WTC11 (cell line): ENCODE measurements around the gene ULK4. TPM values are rescaled to one million over a fixed set of nuclear protein-coding genes. Genes with fewer than 3 reads are reported as not detected.

Experiments used
- ATAC-seq: fragments of 200-7000 bp; cut with Tn5 transposase; 2 replicates; pipeline ENCODE4 v1.10.0; 2021; ENCODE audit warnings: mild to moderate bottlenecking, moderate library complexity
- CTCF ChIA-PET: fragments of 300-600 bp; sonication (Branson Sonifier 250); formaldehyde crosslinking; loops from one replicate; lab custom pipeline; 2021; ENCODE audit warnings: antibody characterized with exemption; lab: Charles Lee
- POLR2A ChIA-PET: fragments of 350-600 bp; sonication (Branson Sonifier 250); formaldehyde crosslinking; loops from one replicate; lab custom pipeline; 2021; ENCODE audit warnings: antibody characterized with exemption; lab: Charles Lee
- DNase-seq: peaks from one replicate; pipeline ENCODE4 v3.0.0; 2021; ENCODE audit warnings: low spot score
- H3K27ac Mint-ChIP-seq: 2 replicates; pipeline ENCODE4 v1.8.0; 2021; ENCODE audit warnings: mixed read lengths
- H3K27me3 Mint-ChIP-seq: 2 replicates; pipeline ENCODE4 v1.8.0; 2021; ENCODE audit warnings: low read depth, mild to moderate bottlenecking, moderate library complexity, mixed read lengths
- H3K36me3 Mint-ChIP-seq: 2 replicates; pipeline ENCODE4 v1.8.0; 2021; ENCODE audit warnings: mixed read lengths
- H3K4me1 Mint-ChIP-seq: 2 replicates; pipeline ENCODE4 v1.8.0; 2022; ENCODE audit warnings: mixed read lengths
- H3K4me3 Mint-ChIP-seq: 2 replicates; pipeline ENCODE4 v1.8.0; 2021; ENCODE audit warnings: mild to moderate bottlenecking, moderate library complexity, mixed read lengths
- H3K9me3 Mint-ChIP-seq: 2 replicates; pipeline ENCODE4 v1.8.0; 2021; ENCODE audit warnings: mixed read lengths
- AR ChIP-seq: fragments of 250-450 bp; sonication (Bioruptor Pico); IDR thresholded peaks from 2 replicates; pipeline ENCODE4 v1.9.0; 2021; ENCODE audit warnings: mild to moderate bottlenecking
- CREB1 ChIP-seq: sonication (generic); formaldehyde crosslinking; IDR thresholded peaks from 2 replicates; pipeline ENCODE4 v1.8.0; 2023; ENCODE audit warnings: mild to moderate bottlenecking, missing genetic modification reagents
- CREM ChIP-seq: sonication (generic); formaldehyde crosslinking; IDR thresholded peaks from 2 replicates; pipeline ENCODE4 v1.8.1; 2022; ENCODE audit warnings: mild to moderate bottlenecking, missing genetic modification reagents, moderate library complexity
- E2F1 ChIP-seq: sonication (generic); formaldehyde crosslinking; IDR thresholded peaks from 2 replicates; pipeline ENCODE4 v1.8.0; 2022; ENCODE audit warnings: mild to moderate bottlenecking, missing genetic modification reagents
- ERG ChIP-seq: fragments of 250-450 bp; sonication (Bioruptor Pico); IDR thresholded peaks from 2 replicates; pipeline ENCODE4 v1.8.0; 2021; ENCODE audit warnings: mild to moderate bottlenecking
- GABPB1 ChIP-seq: sonication (generic); formaldehyde crosslinking; IDR thresholded peaks from 2 replicates; pipeline ENCODE4 v1.8.1; 2023; ENCODE audit warnings: mild to moderate bottlenecking, missing genetic modification reagents
- GRHL2 ChIP-seq: fragments of 250-450 bp; sonication (Bioruptor Pico); IDR thresholded peaks from 2 replicates; pipeline ENCODE4 v1.8.0; 2022; ENCODE audit warnings: mild to moderate bottlenecking, moderate library complexity; ENCODE audit not compliant: insufficient replicate concordance, severe bottlenecking
- HMGXB4 ChIP-seq: sonication (generic); formaldehyde crosslinking; IDR thresholded peaks from 2 replicates; pipeline ENCODE4 v1.8.1; 2023; ENCODE audit warnings: mild to moderate bottlenecking, moderate library complexity, missing genetic modification reagents
- IRF2 ChIP-seq: sonication (generic); formaldehyde crosslinking; IDR thresholded peaks from 2 replicates; pipeline ENCODE4 v1.8.0; 2022; ENCODE audit warnings: low read depth, missing genetic modification reagents, borderline replicate concordance
- JUN ChIP-seq: sonication (generic); formaldehyde crosslinking; IDR thresholded peaks from 2 replicates; pipeline ENCODE4 v1.8.0; 2023; ENCODE audit warnings: mild to moderate bottlenecking, missing genetic modification reagents
- MYBL2 ChIP-seq: sonication (generic); formaldehyde crosslinking; IDR thresholded peaks from 2 replicates; pipeline ENCODE4 v1.8.1; 2023; ENCODE audit warnings: mild to moderate bottlenecking, moderate library complexity, missing genetic modification reagents
- NFYB ChIP-seq: sonication (generic); formaldehyde crosslinking; conservative IDR thresholded peaks from 2 replicates; pipeline ENCODE4 v1.8.0; 2022; ENCODE audit warnings: low read depth, missing genetic modification reagents
- PRDM15 ChIP-seq: sonication (generic); formaldehyde crosslinking; IDR thresholded peaks from 2 replicates; pipeline ENCODE4 v1.8.0; 2022; ENCODE audit warnings: missing genetic modification reagents
- SMAD4 ChIP-seq: sonication (generic); formaldehyde crosslinking; IDR thresholded peaks from 2 replicates; pipeline ENCODE4 v1.8.0; 2022; ENCODE audit warnings: mild to moderate bottlenecking, missing genetic modification reagents
- ZBTB21 ChIP-seq: sonication (generic); formaldehyde crosslinking; IDR thresholded peaks from 2 replicates; pipeline ENCODE4 v1.8.1; 2023; ENCODE audit warnings: mild to moderate bottlenecking, missing genetic modification reagents, borderline replicate concordance
- ZBTB43 ChIP-seq: sonication (generic); formaldehyde crosslinking; IDR thresholded peaks from 2 replicates; pipeline ENCODE4 v1.8.1; 2023; ENCODE audit warnings: mild to moderate bottlenecking, missing genetic modification reagents
- ZNF121 ChIP-seq: sonication (generic); formaldehyde crosslinking; IDR thresholded peaks from 2 replicates; pipeline ENCODE4 v1.8.0; 2023; ENCODE audit warnings: missing genetic modification reagents
- ZNF396 ChIP-seq: fragments of 250-450 bp; sonication (Bioruptor Pico); IDR thresholded peaks from 2 replicates; pipeline ENCODE4 v1.8.0; 2021; ENCODE audit warnings: mild to moderate bottlenecking, moderate library complexity, borderline replicate concordance
- total RNA-seq: library from RNA; stranded (reverse); gene quantifications from 3 replicates; pipeline ENCODE4 v1.2.3, GENCODE V29; 2021

ULK4 gene
- total RNA-seq, 1 experiment from 2014 or later, result 9.2 TPM

GRCh38 chr3:41933154-41933676 lies 28.7 kb downstream of the ULK4 start (continued):
- no peak for TF ChIP-seq HMGXB4 (CRISPR knock-in tag)
- no peak for TF ChIP-seq GABPB1 (CRISPR knock-in tag)
- no peak for TF ChIP-seq IRF2 (CRISPR knock-in tag)
- no peak for TF ChIP-seq SMAD4
- TF ChIP-seq MYBL2, result no peak
- TF ChIP-seq AR (CRISPR knock-in tag), result no peak
- TF ChIP-seq ZBTB21 (CRISPR knock-in tag), result no peak
- TF ChIP-seq CREM (CRISPR knock-in tag), result no peak
- TF ChIP-seq ZNF121 (CRISPR knock-in tag), result no peak
- no peak for TF ChIP-seq NFYB

GRCh38 chr3:41932464-41932863 lies 29.4 kb downstream of the ULK4 start:
- no peak overlapping the region for H3K27ac Mint-ChIP-seq
- H3K4me3 Mint-ChIP-seq, result no peak overlapping the region
- TF ChIP-seq CREB1 (CRISPR knock-in tag) (no peak), ZBTB43 (CRISPR knock-in tag) (no peak), JUN (CRISPR knock-in tag) (no peak), ZNF396 (no peak), GRHL2 (CRISPR knock-in tag) (no peak), PRDM15 (CRISPR knock-in tag) (no peak), E2F1 (CRISPR knock-in tag) (no peak), ERG (CRISPR knock-in tag) (no peak)
- CTCF ChIA-PET, result no interaction called here
- no peaks in the 10 kb centered on the region for H3K4me1 Mint-ChIP-seq
- DNase-seq, result no peak
- peaks cover 26% of the 10 kb centered on the region for H3K36me3 Mint-ChIP-seq
- no peaks in the 10 kb centered on the region for H3K27me3 Mint-ChIP-seq
- peaks cover 4% of the 10 kb centered on the region for H3K9me3 Mint-ChIP-seq
- no peak for ATAC-seq
- POLR2A ChIA-PET, result no interaction called here
